HepG2 (cell line): ENCODE measurements around the gene ARG1. TPM values are rescaled to one million over a fixed set of nuclear protein-coding genes. Genes with fewer than 3 reads are reported as not detected.

Experiments used
- ATAC-seq: fragments of 200-7000 bp; cut with Tn5 transposase; 3 replicates; pipeline ENCODE4 v1.9.1; 2020; ENCODE audit warnings: mild to moderate bottlenecking, moderate library complexity
- BruUV-seq: library from RNA; stranded (reverse); fragments of 400-500 nt; replicated peaks from 2 replicates; lab custom pipeline; 2021; lab: Mats Ljungman, UMichigan
- CTCF ChIA-PET: fragments of 300-600 bp; formaldehyde crosslinking; extraction: SDS; loops from one replicate; lab custom pipeline; 2021; ENCODE audit warnings: low total read pairs, inconsistent platforms, low intra/inter-chr PET ratio; lab: Yijun Ruan, JAX
- POLR2A ChIA-PET: fragments of 350-600 bp; sonication (Branson Sonifier 250); formaldehyde crosslinking; loops from one replicate; lab custom pipeline; 2020; ENCODE audit warnings: antibody characterized with exemption, inconsistent platforms; lab: Yijun Ruan, JAX
- DNase-seq: peaks from one replicate; pipeline ENCODE4 v3.0.0-alpha.2; 2015; ENCODE audit warnings: low spot score
- FAIRE-seq: peaks from 3 replicates; lab custom pipeline; 2011; peaks lifted over from hg19 to GRCh38; lab: Jason Lieb, UNC
- H2AFZ ChIP-seq: one replicate; pipeline ENCODE4 v1.6.1; 2011; ENCODE audit warnings: low read length, inconsistent platforms
- H3K27ac ChIP-seq: fragments of 300-600 bp; 3 replicates; pipeline ENCODE4 v1.8.0; 2011; ENCODE audit warnings: mixed run types, mild to moderate bottlenecking, mixed read lengths, low read length, inconsistent platforms; ENCODE audit not compliant: insufficient read depth; ENCODE audit errors: extremely low read length
- H3K27me3 ChIP-seq, 2 experiments: fragments of 200-600 bp in 1 of 2; 2 replicates in 1 of 2; 3 replicates in 1 of 2; pipeline versions ENCODE4 v1.6.0 to v1.8.0; 2011; ENCODE audit warnings: low read length in 2 of 2, mild to moderate bottlenecking in 2 of 2, moderate library complexity in 2 of 2, inconsistent platforms in 1 of 2; ENCODE audit not compliant: insufficient read depth in 2 of 2, control insufficient read depth in 1 of 2
- H3K36me3 ChIP-seq, 2 experiments: fragments of 200-600 bp in 1 of 2; replicated peaks in 1 of 2; 2 replicates in 1 of 2; 3 replicates in 1 of 2; pipeline versions ENCODE4 v1.5.1 to v1.8.0; 2011; ENCODE audit warnings: low read length in 2 of 2, inconsistent platforms in 1 of 2; ENCODE audit not compliant: insufficient read depth in 2 of 2, control insufficient read depth in 1 of 2
- H3K4me1 ChIP-seq: 2 replicates; pipeline ENCODE4 v1.5.1; 2012; ENCODE audit warnings: low read length, inconsistent platforms; ENCODE audit not compliant: insufficient read depth
- H3K4me2 ChIP-seq: 2 replicates; pipeline ENCODE4 v1.6.0; 2011; ENCODE audit warnings: low read depth, low read length, inconsistent platforms
- H3K4me3 ChIP-seq, 3 experiments: fragments of 200-600 bp in 1 of 3; sonication (generic), shearing (Covaris generic) in 1 of 3; replicated peaks in 1 of 3; 2 replicates each; pipeline ENCODE4 v1.5.1; 2011 to 2016; ENCODE audit warnings: low read length in 3 of 3, inconsistent platforms in 2 of 3, low read depth in 2 of 3, mild to moderate bottlenecking in 2 of 3, control low read depth in 1 of 3, mixed read lengths in 1 of 3; ENCODE audit not compliant: insufficient read depth in 1 of 3
- H3K79me2 ChIP-seq: one replicate; pipeline ENCODE4 v1.6.1; 2011; ENCODE audit warnings: low read length, inconsistent platforms; ENCODE audit not compliant: insufficient read depth
- H3K9ac ChIP-seq: 2 replicates; pipeline ENCODE4 v1.6.0; 2011; ENCODE audit warnings: mild to moderate bottlenecking, low read depth, low read length, inconsistent platforms; ENCODE audit not compliant: insufficient read depth
- H3K9me3 ChIP-seq: 2 replicates; pipeline ENCODE4 v1.5.1; 2012; ENCODE audit warnings: mild to moderate bottlenecking, low read length
- H4K20me1 ChIP-seq: 2 replicates; pipeline ENCODE4 v1.6.0; 2011; ENCODE audit warnings: inconsistent platforms, mild to moderate bottlenecking, low read length, moderate library complexity; ENCODE audit not compliant: insufficient read depth
- ATF1 ChIP-seq: IDR thresholded peaks from 2 replicates; pipeline ENCODE4 v1.6.1; 2016; ENCODE audit warnings: mild to moderate bottlenecking, control low read depth
- ATF7-NPFF ChIP-seq: sonication (generic); formaldehyde crosslinking; IDR thresholded peaks from 2 replicates; pipeline ENCODE4 v1.8.1; 2023; ENCODE audit warnings: mild to moderate bottlenecking, low read depth, missing genetic modification reagents, moderate library complexity
- HNF1A ChIP-seq, 2 experiments: sonication (generic) in 1 of 2; formaldehyde crosslinking in 1 of 2; IDR thresholded peaks; 2 replicates each; pipeline versions ENCODE4 v1.4.0 to v1.6.1; 2016 to 2020; ENCODE audit warnings: borderline replicate concordance in 1 of 2, low read depth in 1 of 2, mild to moderate bottlenecking in 1 of 2, missing genetic modification reagents in 1 of 2
- NFYB ChIP-seq: sonication (generic); formaldehyde crosslinking; IDR thresholded peaks from 2 replicates; pipeline ENCODE4 v1.4.0; 2020; ENCODE audit warnings: missing genetic modification reagents
- TARDBP ChIP-seq: sonication (generic); formaldehyde crosslinking; IDR thresholded peaks from 2 replicates; pipeline ENCODE4 v1.8.0; 2022; ENCODE audit warnings: mild to moderate bottlenecking, missing genetic modification reagents
- ZFP82 ChIP-seq: sonication (generic); formaldehyde crosslinking; IDR thresholded peaks from 2 replicates; pipeline ENCODE4 v1.5.1; 2020; ENCODE audit warnings: mild to moderate bottlenecking, missing genetic modification reagents, borderline replicate concordance
- ZFP90 ChIP-seq: sonication (generic); formaldehyde crosslinking; IDR thresholded peaks from 2 replicates; pipeline ENCODE4 v1.8.0; 2022; ENCODE audit warnings: missing genetic modification reagents, mild to moderate bottlenecking, inconsistent platforms, borderline replicate concordance
- ZNF639 ChIP-seq: conservative IDR thresholded peaks from 2 replicates; pipeline ENCODE4 v1.6.1; 2018; ENCODE audit warnings: missing genetic modification reagents
- WGBS: methylation state at CpG from one replicate; pipeline ENCODE4 v1.1.6; 2017; ENCODE audit warnings: low lambda C conversion rate; 5-methylcytosine and 5-hydroxymethylcytosine counted together
- in situ Hi-C: cut with HindIII; loops from 2 replicates; pipeline ENCODE4 v1.10.0; 2017; ENCODE audit warnings: low pct_unique_long_range_greater_than_20kb; ENCODE audit not compliant: extremely low pct_ligation_motif_present
- intact Hi-C: fragments of 100-400 bp; cut with micrococcal nuclease; formaldehyde crosslinking; loops from one replicate; pipeline ENCODE4 v1.10.0; 2022; ENCODE audit not compliant: unreplicated experiment
- polyA plus RNA-seq, 8 experiments: library from polyadenylated mRNA; depleted of rRNA in 3 of 8; stranded (reverse) in 7 of 8; unstranded in 1 of 8; fragments of >200 nt; fragmentation: Illumina TruSeq in 4 of 8; extraction: Trizol in 4 of 8; gene quantifications; 2 replicates each; pipeline versions ENCODE4 v1.2.1 to v1.2.3, GENCODE V29; 2011 to 2016; ENCODE audit warnings: low read depth in 4 of 8, missing spikeins in 1 of 8, mixed read lengths in 1 of 8; ENCODE audit not compliant: insufficient read depth in 1 of 8
- total RNA-seq, 5 experiments: library from RNA; depleted of rRNA; stranded (reverse); fragments of >200 nt; fragmentation: Illumina TruSeq; extraction: Trizol; gene quantifications; 2 replicates each; pipeline ENCODE4 v1.2.3, GENCODE V29; 2016; ENCODE audit warnings: low read depth in 1 of 5
- TF ChIP-seq, protein P1 (sequence below): IDR thresholded peaks from 2 replicates; pipeline ENCODE4 v1.6.1; 2016; ENCODE audit warnings: low read depth, missing genetic modification reagents, missing compliant biosample characterization
- TF ChIP-seq, protein P2 (sequence below): sonication (generic); formaldehyde crosslinking; IDR thresholded peaks from 2 replicates; pipeline ENCODE4 v1.9.0; 2022; ENCODE audit warnings: low read depth, missing genetic modification reagents

ARG1 gene
- total and polyA plus RNA-seq, 2 of the 13 experiments (the other 11 are each of a cell fraction or from before 2014, with no cell fraction given), result 2.2 to 11.2 TPM

DNA sequence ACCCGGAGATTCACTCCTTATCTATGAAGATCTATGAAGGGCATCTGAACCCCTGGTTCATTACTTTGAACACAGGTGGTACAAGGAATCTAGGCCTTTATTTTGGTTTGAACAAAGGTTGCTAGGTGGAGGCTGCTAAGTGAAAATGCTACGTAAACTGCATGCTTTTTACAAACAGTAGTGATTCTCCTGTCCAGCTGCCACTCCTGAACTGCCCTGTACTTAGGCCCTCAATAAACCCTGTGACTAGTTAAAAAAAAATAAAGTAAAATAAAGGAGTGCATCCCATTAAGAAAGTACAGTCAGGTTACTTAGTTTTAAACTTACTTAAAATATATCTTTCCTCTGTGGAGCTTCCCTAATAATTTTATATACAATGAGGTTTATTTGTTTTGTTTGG lies 27.7 kb upstream of the ARG1 start:
- no peaks in the 10 kb centered on the region for H3K27me3 ChIP-seq
- no peak overlapping the region for H3K4me2 ChIP-seq
- CTCF ChIA-PET, result no interaction called here
- H3K4me3 ChIP-seq, result no peak overlapping the region
- H3K27ac ChIP-seq, result no peak overlapping the region
- H2AFZ ChIP-seq, result no peak overlapping the region
- ATAC-seq (no peak), FAIRE-seq (no peak), DNase-seq (no peak)
- WGBS, result 49% methylated on average over 2 of the region's 2 CpGs
- H3K36me3 ChIP-seq, result no peaks in the 10 kb centered on the region
- no TSS peak for BruUV-seq
- H3K9ac ChIP-seq, result no peak overlapping the region
- H3K9me3 ChIP-seq, result no peaks in the 10 kb centered on the region
- H4K20me1 ChIP-seq, result no peaks in the 10 kb centered on the region
- no peaks in the 10 kb centered on the region for H3K4me1 ChIP-seq
- H3K79me2 ChIP-seq, result no peaks in the 10 kb centered on the region
- POLR2A ChIA-PET, result no interaction called here
- TF ChIP-seq ZNF639, result no peak
- TF ChIP-seq, protein P1, sequence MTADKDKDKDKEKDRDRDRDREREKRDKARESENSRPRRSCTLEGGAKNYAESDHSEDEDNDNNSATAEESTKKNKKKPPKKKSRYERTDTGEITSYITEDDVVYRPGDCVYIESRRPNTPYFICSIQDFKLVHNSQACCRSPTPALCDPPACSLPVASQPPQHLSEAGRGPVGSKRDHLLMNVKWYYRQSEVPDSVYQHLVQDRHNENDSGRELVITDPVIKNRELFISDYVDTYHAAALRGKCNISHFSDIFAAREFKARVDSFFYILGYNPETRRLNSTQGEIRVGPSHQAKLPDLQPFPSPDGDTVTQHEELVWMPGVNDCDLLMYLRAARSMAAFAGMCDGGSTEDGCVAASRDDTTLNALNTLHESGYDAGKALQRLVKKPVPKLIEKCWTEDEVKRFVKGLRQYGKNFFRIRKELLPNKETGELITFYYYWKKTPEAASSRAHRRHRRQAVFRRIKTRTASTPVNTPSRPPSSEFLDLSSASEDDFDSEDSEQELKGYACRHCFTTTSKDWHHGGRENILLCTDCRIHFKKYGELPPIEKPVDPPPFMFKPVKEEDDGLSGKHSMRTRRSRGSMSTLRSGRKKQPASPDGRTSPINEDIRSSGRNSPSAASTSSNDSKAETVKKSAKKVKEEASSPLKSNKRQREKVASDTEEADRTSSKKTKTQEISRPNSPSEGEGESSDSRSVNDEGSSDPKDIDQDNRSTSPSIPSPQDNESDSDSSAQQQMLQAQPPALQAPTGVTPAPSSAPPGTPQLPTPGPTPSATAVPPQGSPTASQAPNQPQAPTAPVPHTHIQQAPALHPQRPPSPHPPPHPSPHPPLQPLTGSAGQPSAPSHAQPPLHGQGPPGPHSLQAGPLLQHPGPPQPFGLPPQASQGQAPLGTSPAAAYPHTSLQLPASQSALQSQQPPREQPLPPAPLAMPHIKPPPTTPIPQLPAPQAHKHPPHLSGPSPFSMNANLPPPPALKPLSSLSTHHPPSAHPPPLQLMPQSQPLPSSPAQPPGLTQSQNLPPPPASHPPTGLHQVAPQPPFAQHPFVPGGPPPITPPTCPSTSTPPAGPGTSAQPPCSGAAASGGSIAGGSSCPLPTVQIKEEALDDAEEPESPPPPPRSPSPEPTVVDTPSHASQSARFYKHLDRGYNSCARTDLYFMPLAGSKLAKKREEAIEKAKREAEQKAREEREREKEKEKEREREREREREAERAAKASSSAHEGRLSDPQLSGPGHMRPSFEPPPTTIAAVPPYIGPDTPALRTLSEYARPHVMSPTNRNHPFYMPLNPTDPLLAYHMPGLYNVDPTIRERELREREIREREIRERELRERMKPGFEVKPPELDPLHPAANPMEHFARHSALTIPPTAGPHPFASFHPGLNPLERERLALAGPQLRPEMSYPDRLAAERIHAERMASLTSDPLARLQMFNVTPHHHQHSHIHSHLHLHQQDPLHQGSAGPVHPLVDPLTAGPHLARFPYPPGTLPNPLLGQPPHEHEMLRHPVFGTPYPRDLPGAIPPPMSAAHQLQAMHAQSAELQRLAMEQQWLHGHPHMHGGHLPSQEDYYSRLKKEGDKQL, result no peak
- no peak for TF ChIP-seq NFYB (CRISPR knock-in tag)
- no peak for TF ChIP-seq ATF1 (CRISPR knock-in tag)
- TF ChIP-seq TARDBP (CRISPR knock-in tag), result no peak
- TF ChIP-seq, protein P2, sequence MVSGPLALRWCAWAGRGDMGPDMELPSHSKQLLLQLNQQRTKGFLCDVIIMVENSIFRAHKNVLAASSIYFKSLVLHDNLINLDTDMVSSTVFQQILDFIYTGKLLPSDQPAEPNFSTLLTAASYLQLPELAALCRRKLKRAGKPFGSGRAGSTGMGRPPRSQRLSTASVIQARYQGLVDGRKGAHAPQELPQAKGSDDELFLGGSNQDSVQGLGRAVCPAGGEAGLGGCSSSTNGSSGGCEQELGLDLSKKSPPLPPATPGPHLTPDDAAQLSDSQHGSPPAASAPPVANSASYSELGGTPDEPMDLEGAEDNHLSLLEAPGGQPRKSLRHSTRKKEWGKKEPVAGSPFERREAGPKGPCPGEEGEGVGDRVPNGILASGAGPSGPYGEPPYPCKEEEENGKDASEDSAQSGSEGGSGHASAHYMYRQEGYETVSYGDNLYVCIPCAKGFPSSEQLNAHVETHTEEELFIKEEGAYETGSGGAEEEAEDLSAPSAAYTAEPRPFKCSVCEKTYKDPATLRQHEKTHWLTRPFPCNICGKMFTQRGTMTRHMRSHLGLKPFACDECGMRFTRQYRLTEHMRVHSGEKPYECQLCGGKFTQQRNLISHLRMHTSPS, result no peak
- no peak for TF ChIP-seq ZFP90 (CRISPR knock-in tag)
- TF ChIP-seq HNF1A (IDR thresholded peaks at IDR 0.05; ENCODE audit: low read depth), result no peak
- TF ChIP-seq HNF1A (CRISPR knock-in tag; IDR thresholded peaks at IDR 0.05; ENCODE audit: borderline replicate concordance), result no peak
- no peak for TF ChIP-seq ATF7-NPFF (CRISPR knock-in tag)
- TF ChIP-seq ZFP82 (CRISPR knock-in tag), result no peak
- intact Hi-C loops (no loop called here), in situ Hi-C loops (no loop called here)
